ENCODE results near the gene KCNN3. TPM values are rescaled to one million over a fixed set of nuclear protein-coding genes. Genes with fewer than 3 reads are reported as not detected.

The KCNN3 gene
- total RNA-seq, 1 experiment from 2014 or later, result 1.3 TPM

- no peak for TF ChIP-seq ZNF425 (CRISPR knock-in tag; conservative IDR thresholded peaks at IDR 0.05)
- TF ChIP-seq ZBTB21 (CRISPR knock-in tag; IDR thresholded peaks at IDR 0.05; ENCODE audit: borderline replicate concordance), result no peak
- TF ChIP-seq CTCF (IDR thresholded peaks at IDR 0.05), result no peak
- TF ChIP-seq E2F4 (CRISPR knock-in tag; IDR thresholded peaks at IDR 0.05; ENCODE audit: borderline replicate concordance, low read depth), result no peak
- TF ChIP-seq ZNF317 (CRISPR knock-in tag; IDR thresholded peaks at IDR 0.05; ENCODE audit: borderline replicate concordance, low read depth), result no peak
- TF ChIP-seq ZNF423 (CRISPR knock-in tag; IDR thresholded peaks at IDR 0.05), result no peak
- no peak for TF ChIP-seq ZNF232 (CRISPR knock-in tag; IDR thresholded peaks at IDR 0.05)
- TF ChIP-seq NR2C2 (CRISPR knock-in tag; IDR thresholded peaks at IDR 0.05), result no peak
Measured at GRCh38 chr1:154733621-154734020, 136.5 kb downstream of the KCNN3 start (continued).

- Mint-ChIP-seq H3K4me1 (peaks cover 44% of the 10 kb centered on the region), H3K4me3 (no peak overlapping the region; the same call in 1 of the 2 replicates), H3K36me3 (no peaks in the 10 kb centered on the region), H3K9me3 (no peaks in the 10 kb centered on the region), H3K27ac (peak overlapping the region; percentile 70), H3K27me3 (ENCODE audit: low read depth) (no peaks in the 10 kb centered on the region; the same call in 1 of the 2 replicates)
- ChIA-PET POLR2A (no interaction called here), CTCF (interaction anchor here (1.3 to 3.0 kb wide), 3 partner anchors 12 to 172 kb away, joined by 3 to 34 read pairs (median 5); no protein-coding TSS in a partner anchor)
- DNase-seq (ENCODE audit: low spot score) (no peak), ATAC-seq (peak; percentile 42)
- TF ChIP-seq ZNF281 (CRISPR knock-in tag; IDR thresholded peaks at IDR 0.05), result no peak
Measured at GRCh38 chr1:154730986-154731489, 139.0 kb downstream of the KCNN3 start.

GRCh38 chr1:154730259-154730658 is 139.8 kb downstream of the KCNN3 start:
- Mint-ChIP-seq H3K27me3 (ENCODE audit: low read depth) (no peaks in the 10 kb centered on the region; the same call in 1 of the 2 replicates), H3K36me3 (no peaks in the 10 kb centered on the region), H3K9me3 (no peaks in the 10 kb centered on the region), H3K27ac (peak overlapping the region; percentile 60; the same call in 1 of the 2 replicates), H3K4me3 (no peak overlapping the region), H3K4me1 (peaks cover 42% of the 10 kb centered on the region)
- POLR2A ChIA-PET, result no interaction called here
- DNase-seq (ENCODE audit: low spot score), result no peak
- TF ChIP-seq ZNF423 (CRISPR knock-in tag; IDR thresholded peaks at IDR 0.05) (no peak), TCF7 (CRISPR knock-in tag; IDR thresholded peaks at IDR 0.05; ENCODE audit: low read depth) (no peak), STAT6 (CRISPR knock-in tag; conservative IDR thresholded peaks at IDR 0.05; ENCODE audit: low read depth) (no peak)
- ATAC-seq, result peak; percentile 72
- CTCF ChIA-PET, result interaction anchor here (1.3 to 3.0 kb wide), 4 partner anchors 13 to 171 kb away, joined by 3 to 34 read pairs (median 5); no protein-coding TSS in a partner anchor

Data from WTC11 (cell line).